Measurements from ENCODE around the gene ETHE1.

DNA sequence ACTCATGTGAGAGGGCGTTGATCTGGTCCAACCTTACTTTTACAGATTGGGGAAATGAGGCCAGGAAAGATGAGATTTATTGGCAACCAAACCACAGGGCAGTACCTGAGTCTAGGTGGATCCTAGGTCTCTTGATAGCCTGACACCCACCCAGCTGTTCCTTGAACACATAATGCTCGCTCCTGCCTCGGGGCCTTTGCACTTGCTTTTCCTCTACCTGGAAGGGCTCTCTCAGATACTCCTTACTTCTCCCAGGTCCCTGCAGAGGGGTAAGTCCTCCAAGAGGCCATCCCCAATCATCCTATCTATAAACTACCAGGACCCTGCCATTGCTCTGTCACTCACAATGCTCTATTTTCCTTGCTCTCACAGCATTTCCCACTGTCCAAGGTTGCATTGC lies 13.4 kb upstream of the ETHE1 start:
- TF ChIP-seq, protein P1, sequence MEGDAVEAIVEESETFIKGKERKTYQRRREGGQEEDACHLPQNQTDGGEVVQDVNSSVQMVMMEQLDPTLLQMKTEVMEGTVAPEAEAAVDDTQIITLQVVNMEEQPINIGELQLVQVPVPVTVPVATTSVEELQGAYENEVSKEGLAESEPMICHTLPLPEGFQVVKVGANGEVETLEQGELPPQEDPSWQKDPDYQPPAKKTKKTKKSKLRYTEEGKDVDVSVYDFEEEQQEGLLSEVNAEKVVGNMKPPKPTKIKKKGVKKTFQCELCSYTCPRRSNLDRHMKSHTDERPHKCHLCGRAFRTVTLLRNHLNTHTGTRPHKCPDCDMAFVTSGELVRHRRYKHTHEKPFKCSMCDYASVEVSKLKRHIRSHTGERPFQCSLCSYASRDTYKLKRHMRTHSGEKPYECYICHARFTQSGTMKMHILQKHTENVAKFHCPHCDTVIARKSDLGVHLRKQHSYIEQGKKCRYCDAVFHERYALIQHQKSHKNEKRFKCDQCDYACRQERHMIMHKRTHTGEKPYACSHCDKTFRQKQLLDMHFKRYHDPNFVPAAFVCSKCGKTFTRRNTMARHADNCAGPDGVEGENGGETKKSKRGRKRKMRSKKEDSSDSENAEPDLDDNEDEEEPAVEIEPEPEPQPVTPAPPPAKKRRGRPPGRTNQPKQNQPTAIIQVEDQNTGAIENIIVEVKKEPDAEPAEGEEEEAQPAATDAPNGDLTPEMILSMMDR (IDR thresholded peaks at IDR 0.05) = no peak
- no peak for TF ChIP-seq POLR2AphosphoS5 (IDR thresholded peaks at IDR 0.05)
